BLaER1 (cell line): ENCODE results near the gene PTPRK.
A peak's percentile ranks its signal among the peaks of the same experiment; 100 is the strongest.

Experiments used
- H3K27ac ChIP-seq: shearing (Covaris generic); formaldehyde crosslinking; 2 replicates; pipeline ENCODE4 v1.8.1; 2022
- H3K27me3 ChIP-seq: shearing (Covaris generic); formaldehyde crosslinking; 2 replicates; pipeline ENCODE4 v1.8.1; 2022
- H3K36me3 ChIP-seq: shearing (Covaris generic); formaldehyde crosslinking; 2 replicates; pipeline ENCODE4 v1.8.1; 2022
- H3K4me1 ChIP-seq: shearing (Covaris generic); formaldehyde crosslinking; 2 replicates; pipeline ENCODE4 v1.8.1; 2022
- H3K4me2 ChIP-seq: shearing (Covaris generic); formaldehyde crosslinking; 2 replicates; pipeline ENCODE4 v1.8.1; 2022
- H3K4me3 ChIP-seq: shearing (Covaris generic); formaldehyde crosslinking; 2 replicates; pipeline ENCODE4 v1.8.1; 2022
- H3K9ac ChIP-seq: shearing (Covaris generic); formaldehyde crosslinking; 2 replicates; pipeline ENCODE4 v1.8.1; 2022
- H3K9me3 ChIP-seq: shearing (Covaris generic); formaldehyde crosslinking; 2 replicates; pipeline ENCODE4 v1.8.1; 2022
- H4K20me1 ChIP-seq: shearing (Covaris generic); formaldehyde crosslinking; 2 replicates; pipeline ENCODE4 v1.8.1; 2022
- Cebpa-rat ChIP-seq: shearing (Covaris generic); IDR thresholded peaks from 2 replicates; pipeline ENCODE4 v1.8.1; 2022

The PTPRK gene

DNA sequence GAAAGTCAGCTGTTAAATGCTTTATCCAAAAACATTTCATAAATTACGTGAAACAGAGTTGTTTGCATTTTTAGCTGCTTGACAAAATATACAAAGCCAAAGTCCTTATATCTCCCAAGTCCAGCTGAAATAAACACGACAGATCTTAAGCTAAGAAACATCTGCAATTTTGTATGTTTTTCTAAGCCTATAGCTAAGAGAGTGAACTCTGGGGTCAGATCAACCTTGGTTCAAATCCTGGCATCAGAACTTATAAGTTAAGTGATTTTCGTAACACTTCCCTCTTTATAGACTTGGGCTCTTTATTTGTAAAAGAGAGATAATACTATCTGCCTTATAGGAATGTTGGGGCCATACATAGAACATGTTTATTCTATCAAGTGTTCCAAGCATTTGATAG, 176.7 kb downstream of the PTPRK start:
- Histone ChIP-seq H3K36me3 (no peaks in the 10 kb centered on the region), H3K27ac (no peak overlapping the region), H3K4me3 (no peak overlapping the region), H3K4me1 (peaks cover 8% of the 10 kb centered on the region; the same call in 1 of the 2 replicates), H4K20me1 (no peaks in the 10 kb centered on the region), H3K4me2 (no peak overlapping the region), H3K9me3 (no peaks in the 10 kb centered on the region), H3K27me3 (no peaks in the 10 kb centered on the region), H3K9ac (no peak overlapping the region)
- no peak for TF ChIP-seq Cebpa-rat

DNA sequence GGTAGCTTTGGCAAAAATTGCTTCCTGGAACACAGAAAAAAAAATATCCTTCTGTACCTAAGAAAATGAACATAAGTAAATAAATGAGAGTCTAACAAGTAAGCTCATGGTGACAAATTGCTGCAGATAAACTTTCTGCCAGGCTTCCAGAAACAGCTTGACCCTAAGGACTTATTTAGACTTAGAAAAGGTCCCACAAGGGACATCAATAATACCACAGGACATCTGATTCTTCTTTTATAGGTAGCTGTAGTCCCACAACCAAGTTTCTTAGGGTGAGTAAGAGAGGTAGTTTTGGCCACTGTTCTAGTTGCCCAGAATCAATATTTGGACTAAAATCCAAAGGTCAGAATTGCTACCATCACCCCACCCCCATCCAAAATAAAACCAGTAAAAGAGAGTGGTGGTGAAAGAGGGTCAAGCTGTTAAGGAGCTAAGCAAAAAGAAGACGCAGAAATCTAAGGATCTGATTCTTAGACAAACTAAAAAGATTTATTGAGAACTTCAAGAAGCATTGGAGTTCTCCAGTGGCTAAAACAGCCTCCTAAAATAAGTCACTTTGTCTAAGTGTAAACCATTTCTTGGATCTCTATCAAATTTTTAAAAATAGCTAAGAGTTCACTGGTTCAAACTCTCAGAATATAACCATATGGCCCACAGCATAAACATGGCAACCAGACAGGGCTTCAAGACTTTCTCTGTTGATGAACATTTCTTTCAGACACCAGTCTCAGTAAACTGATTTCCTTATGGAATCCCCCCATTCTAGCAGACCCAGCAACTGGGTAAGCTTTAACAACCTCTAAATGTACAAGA, 180.6 kb downstream of the PTPRK start:
- Histone ChIP-seq H3K4me3 (no peak overlapping the region), H3K4me1 (peaks cover 8% of the 10 kb centered on the region; the same call in 1 of the 2 replicates), H3K4me2 (0 out of 2 replicates have a peak overlapping the region, but pooled peaks have one; percentile 7), H3K27me3 (no peaks in the 10 kb centered on the region), H3K9me3 (no peaks in the 10 kb centered on the region), H3K27ac (no peak overlapping the region), H4K20me1 (no peaks in the 10 kb centered on the region), H3K36me3 (no peaks in the 10 kb centered on the region), H3K9ac (no peak overlapping the region)
- no peak for TF ChIP-seq Cebpa-rat

DNA sequence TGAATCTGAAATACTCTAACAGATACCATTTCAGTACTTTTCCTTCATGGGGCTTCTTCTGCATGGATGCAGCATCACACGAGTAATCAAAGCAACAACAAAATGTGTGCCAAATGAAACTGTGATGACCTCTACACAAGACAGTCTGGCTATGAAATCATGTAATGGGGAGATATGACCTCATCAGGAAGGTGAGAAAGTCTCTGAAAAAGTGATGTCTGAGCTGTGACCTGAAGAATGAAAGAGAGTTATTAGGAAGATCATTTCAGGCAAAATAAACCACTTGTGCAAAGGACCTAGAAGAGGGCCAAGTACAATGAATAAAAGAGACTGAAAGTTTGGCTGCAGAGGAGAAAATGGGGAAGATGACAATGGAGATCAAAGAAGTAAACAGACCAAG, 182.8 kb downstream of the PTPRK start:
- Histone ChIP-seq H3K9ac (no peak overlapping the region), H3K4me3 (no peak overlapping the region), H3K4me1 (peaks cover 8% of the 10 kb centered on the region; the same call in 1 of the 2 replicates), H4K20me1 (no peaks in the 10 kb centered on the region), H3K27ac (no peak overlapping the region), H3K27me3 (no peaks in the 10 kb centered on the region), H3K9me3 (no peaks in the 10 kb centered on the region), H3K36me3 (no peaks in the 10 kb centered on the region), H3K4me2 (no peak overlapping the region)
- TF ChIP-seq Cebpa-rat = no peak

DNA sequence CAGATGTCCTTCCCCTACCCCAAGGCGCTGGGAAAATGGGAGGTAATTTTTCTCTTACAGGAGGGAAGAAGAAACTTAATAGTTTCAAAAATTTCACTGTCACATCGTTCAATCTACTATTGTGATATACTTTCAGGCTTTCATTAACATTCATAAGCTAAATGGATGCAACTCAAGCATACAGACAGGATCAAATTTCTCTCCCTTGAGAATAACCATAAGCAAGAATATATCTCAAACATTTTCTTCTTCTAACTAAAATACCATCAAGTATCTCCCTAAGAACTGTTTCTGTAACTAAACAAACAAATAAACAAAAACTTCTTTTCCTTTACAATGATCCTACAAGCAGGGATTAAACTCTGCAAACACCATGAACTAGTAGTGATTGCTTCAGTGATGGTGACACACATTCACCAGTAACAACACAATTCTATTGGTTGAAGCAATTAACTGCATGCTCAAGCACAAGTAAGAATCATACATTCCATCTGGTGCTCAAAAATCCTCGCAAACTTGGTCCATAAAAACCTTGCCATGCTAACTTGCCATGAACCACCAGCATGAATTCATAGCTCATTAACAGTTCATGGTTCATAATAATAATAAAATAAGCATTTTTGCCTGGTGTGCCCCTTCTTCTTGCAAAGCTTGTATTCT, 183.8 kb downstream of the PTPRK start:
- TF ChIP-seq Cebpa-rat = no peak
- no peak overlapping the region for H3K27ac ChIP-seq
- H3K36me3 ChIP-seq = no peaks in the 10 kb centered on the region
- no peak overlapping the region for H3K4me3 ChIP-seq
- H3K9me3 ChIP-seq = no peaks in the 10 kb centered on the region
- no peak overlapping the region for H3K9ac ChIP-seq
- H3K4me2 ChIP-seq = no peak overlapping the region
- peaks cover 8% of the 10 kb centered on the region; the same call in 1 of the 2 replicates for H3K4me1 ChIP-seq
- H4K20me1 ChIP-seq = no peaks in the 10 kb centered on the region
- no peaks in the 10 kb centered on the region for H3K27me3 ChIP-seq

DNA sequence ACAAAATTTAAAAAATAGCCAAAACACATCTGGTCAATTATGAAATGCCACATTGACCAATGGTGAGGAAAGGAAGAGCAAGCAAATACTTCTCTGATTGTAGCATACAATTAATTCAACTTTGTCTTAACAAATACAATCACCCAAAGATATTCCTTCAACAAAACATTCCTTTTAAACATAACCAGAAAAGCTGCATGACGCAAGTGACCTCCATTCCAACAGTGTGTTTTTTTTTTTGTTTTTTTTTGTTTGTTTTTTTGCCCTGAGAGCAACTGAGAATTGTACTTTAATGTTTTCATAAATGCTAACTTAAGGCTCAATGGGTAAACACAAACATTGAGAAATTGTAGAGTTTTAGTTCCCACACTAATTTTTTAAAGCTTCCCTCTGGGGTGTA, 184.4 kb downstream of the PTPRK start:
- no peaks in the 10 kb centered on the region for H3K27me3 ChIP-seq
- H3K36me3 ChIP-seq = no peaks in the 10 kb centered on the region
- no peaks in the 10 kb centered on the region for H4K20me1 ChIP-seq
- TF ChIP-seq Cebpa-rat = no peak
- peaks cover 8% of the 10 kb centered on the region; the same call in 1 of the 2 replicates for H3K4me1 ChIP-seq
- no peaks in the 10 kb centered on the region for H3K9me3 ChIP-seq
- no peak overlapping the region for H3K4me3 ChIP-seq
- H3K4me2 ChIP-seq = no peak overlapping the region
- H3K27ac ChIP-seq = no peak overlapping the region
- no peak overlapping the region for H3K9ac ChIP-seq

DNA sequence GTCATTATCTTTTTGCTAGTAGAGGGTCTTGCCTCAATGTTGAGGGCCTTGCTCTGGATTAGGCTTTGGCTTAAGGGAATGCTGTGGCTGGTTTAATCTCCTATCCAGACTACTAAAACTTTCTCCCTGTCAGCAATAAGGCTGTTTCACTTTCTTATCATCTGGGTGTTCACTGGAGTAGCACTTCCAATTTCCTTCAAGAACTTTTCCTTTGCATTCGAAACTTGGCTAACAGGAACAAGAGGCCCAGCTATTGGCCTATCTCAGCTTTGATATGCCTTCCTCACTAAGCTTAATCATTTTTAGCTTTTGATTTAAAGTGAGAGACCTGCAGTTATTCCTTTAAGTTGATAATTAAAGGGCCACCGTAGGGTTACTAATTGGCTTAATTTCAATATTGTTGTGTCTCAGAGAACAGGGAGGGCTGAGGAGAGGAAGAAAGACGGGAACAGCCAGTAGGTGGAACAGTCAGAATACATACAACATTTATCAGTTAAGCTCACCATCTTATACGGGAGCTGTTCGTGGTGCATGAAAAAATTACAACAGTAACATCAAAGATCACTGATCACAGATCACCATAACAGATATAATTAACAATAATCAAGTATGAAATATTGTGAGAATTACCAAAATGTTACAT, 186.7 kb downstream of the PTPRK start:
- Histone ChIP-seq H3K27ac (no peak overlapping the region), H3K4me2 (no peak overlapping the region), H3K9ac (no peak overlapping the region), H3K4me1 (no peaks in the 10 kb centered on the region; the same call in 1 of the 2 replicates), H4K20me1 (no peaks in the 10 kb centered on the region), H3K4me3 (no peak overlapping the region), H3K36me3 (no peaks in the 10 kb centered on the region), H3K9me3 (no peaks in the 10 kb centered on the region), H3K27me3 (no peaks in the 10 kb centered on the region)
- TF ChIP-seq Cebpa-rat = no peak

DNA sequence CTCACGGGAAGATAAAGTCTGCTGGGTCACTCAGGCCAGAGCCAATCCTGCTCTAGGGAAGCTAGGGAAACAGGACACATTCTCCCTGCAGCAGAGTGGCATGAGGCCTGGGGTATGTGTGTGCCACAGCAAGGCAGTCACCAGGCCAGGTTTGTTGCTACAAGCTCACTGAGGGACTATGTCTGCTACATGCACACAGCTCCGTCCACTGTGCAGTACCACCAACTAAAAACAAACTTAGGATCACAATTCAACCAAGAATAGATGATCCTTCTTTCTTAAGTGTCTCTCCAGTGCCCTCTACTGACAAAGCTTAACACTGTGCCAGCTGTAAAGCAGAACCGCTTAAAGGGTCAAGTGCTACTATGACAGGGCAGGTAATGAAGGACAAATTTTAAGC, 192.5 kb downstream of the PTPRK start:
- no peaks in the 10 kb centered on the region for H3K9me3 ChIP-seq

DNA sequence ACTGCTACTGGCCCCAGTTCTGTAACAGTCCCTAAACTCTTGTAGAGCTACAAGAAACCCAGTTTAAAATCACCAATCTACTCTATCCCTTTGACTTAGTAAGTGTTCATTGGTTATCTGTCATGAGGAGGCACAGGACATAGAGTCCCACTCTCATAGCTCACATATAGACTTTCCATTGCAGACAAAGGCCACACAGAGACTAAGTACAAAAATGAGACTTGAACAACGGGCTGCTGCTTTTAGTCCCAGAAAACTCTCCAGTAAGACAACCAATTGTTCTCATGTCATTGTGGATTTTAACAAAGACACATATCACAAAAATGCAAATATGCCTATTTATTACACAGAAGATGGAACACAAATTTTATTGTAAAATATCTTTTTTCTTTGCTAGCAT, 197.4 kb downstream of the PTPRK start:
- no peak overlapping the region for H3K4me3 ChIP-seq
- TF ChIP-seq Cebpa-rat = no peak
- no peaks in the 10 kb centered on the region for H4K20me1 ChIP-seq
- no peaks in the 10 kb centered on the region for H3K4me1 ChIP-seq
- H3K9me3 ChIP-seq = no peaks in the 10 kb centered on the region
- H3K27ac ChIP-seq = no peak overlapping the region
- no peak overlapping the region for H3K4me2 ChIP-seq
- peaks cover 6% of the 10 kb centered on the region; the same call in 1 of the 2 replicates for H3K36me3 ChIP-seq
- H3K27me3 ChIP-seq = no peaks in the 10 kb centered on the region
- no peak overlapping the region for H3K9ac ChIP-seq

More for the DNA sequence above, 192.5 kb downstream of the PTPRK start:
- no peaks in the 10 kb centered on the region; the same call in 1 of the 2 replicates for H3K4me1 ChIP-seq
- H4K20me1 ChIP-seq = no peaks in the 10 kb centered on the region
- no peak overlapping the region for H3K27ac ChIP-seq
- H3K36me3 ChIP-seq = no peaks in the 10 kb centered on the region
- no peak for TF ChIP-seq Cebpa-rat
- H3K4me2 ChIP-seq = no peak overlapping the region
- H3K4me3 ChIP-seq = no peak overlapping the region
- H3K27me3 ChIP-seq = no peaks in the 10 kb centered on the region
- H3K9ac ChIP-seq = no peak overlapping the region

DNA sequence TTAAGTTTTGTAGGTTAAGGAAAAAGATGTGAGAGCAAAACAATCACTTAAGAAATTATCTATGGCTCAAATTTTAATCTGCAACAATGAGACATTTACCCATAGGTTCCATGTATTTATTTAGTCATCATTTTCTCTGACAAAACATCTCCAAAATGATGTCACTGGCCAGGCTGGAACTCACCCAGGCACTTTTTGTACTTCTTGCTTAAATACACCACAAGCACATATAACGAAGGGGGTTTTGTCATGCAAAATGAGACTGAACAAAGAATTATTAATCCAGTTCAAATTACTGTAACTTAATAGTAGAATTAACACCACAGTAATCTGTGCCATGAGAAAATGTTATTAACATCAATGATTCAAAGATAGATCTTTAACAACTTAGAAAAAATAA, 200.5 kb downstream of the PTPRK start:
- H3K4me1 ChIP-seq = no peaks in the 10 kb centered on the region
- no peak for TF ChIP-seq Cebpa-rat
- H3K4me2 ChIP-seq = no peak overlapping the region
- H3K27me3 ChIP-seq = no peaks in the 10 kb centered on the region
- no peak overlapping the region for H3K4me3 ChIP-seq
- peaks cover 6% of the 10 kb centered on the region; the same call in 1 of the 2 replicates for H3K36me3 ChIP-seq
- H3K9me3 ChIP-seq = no peaks in the 10 kb centered on the region
- H4K20me1 ChIP-seq = no peaks in the 10 kb centered on the region
- H3K9ac ChIP-seq = no peak overlapping the region
- no peak overlapping the region for H3K27ac ChIP-seq

DNA sequence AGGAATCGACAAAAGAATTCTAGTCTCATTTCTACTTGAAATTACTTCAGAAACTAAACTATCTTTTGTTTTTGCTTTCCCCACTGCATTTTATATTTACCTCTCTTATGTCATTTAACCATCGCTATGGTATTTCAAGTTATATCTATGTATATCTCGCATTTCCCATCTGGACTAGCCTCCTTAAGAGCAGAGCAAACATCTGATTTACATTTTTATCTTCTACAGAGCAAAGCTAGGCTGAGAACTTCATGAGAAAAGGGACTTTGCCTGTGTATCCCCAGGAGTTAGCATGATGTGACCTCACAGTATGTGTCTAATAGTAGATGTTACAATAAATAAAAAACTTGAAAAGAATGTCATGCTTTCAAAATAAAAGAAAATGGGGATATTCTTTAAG, 201.2 kb downstream of the PTPRK start:
- Histone ChIP-seq H3K9ac (no peak overlapping the region), H3K4me3 (no peak overlapping the region), H3K4me1 (no peaks in the 10 kb centered on the region), H3K27ac (no peak overlapping the region), H3K36me3 (peaks cover 6% of the 10 kb centered on the region; the same call in 1 of the 2 replicates), H3K9me3 (no peaks in the 10 kb centered on the region), H3K4me2 (no peak overlapping the region), H4K20me1 (no peaks in the 10 kb centered on the region), H3K27me3 (no peaks in the 10 kb centered on the region)
- TF ChIP-seq Cebpa-rat = no peak
